Liver (tissue), 9 donors: ENCODE results near the gene IL20. TPM values are rescaled to one million over a fixed set of nuclear protein-coding genes. Genes with fewer than 3 reads are reported as not detected.

Experiments
- DNase-seq: peaks from one replicate; pipeline ENCODE4 v3.0.0-alpha.2; 2017; ENCODE audit warnings: low spot score
- H3K27ac ChIP-seq, 2 donors: one replicate each; pipeline ENCODE4 v1.7.0; 2013; ENCODE audit warnings: inconsistent platforms in 2 of 2, low read length in 2 of 2, control low read depth in 1 of 2, low read depth in 1 of 2, mild to moderate bottlenecking in 1 of 2
- H3K27me3 ChIP-seq, 4 donors: one replicate each; pipeline versions ENCODE4 v1.6.1 to v1.7.0; 2013; ENCODE audit warnings: low read length in 3 of 4, inconsistent platforms in 1 of 4, mild to moderate bottlenecking in 1 of 4, moderate library complexity in 1 of 4; ENCODE audit not compliant: control insufficient read depth in 4 of 4, insufficient read depth in 4 of 4
- H3K36me3 ChIP-seq, 4 donors: one replicate each; pipeline versions ENCODE4 v1.6.1 to v1.7.0; 2013; ENCODE audit warnings: low read length in 3 of 4, mild to moderate bottlenecking in 3 of 4, low read depth in 1 of 4, moderate library complexity in 1 of 4; ENCODE audit not compliant: control insufficient read depth in 4 of 4, insufficient read depth in 3 of 4
- H3K4me1 ChIP-seq, 4 donors: one replicate each; pipeline versions ENCODE4 v1.6.1 to v1.7.0; 2013; ENCODE audit warnings: low read length in 3 of 4, mild to moderate bottlenecking in 3 of 4, moderate library complexity in 1 of 4; ENCODE audit not compliant: control insufficient read depth in 4 of 4, insufficient read depth in 4 of 4
- H3K4me3 ChIP-seq, 3 donors: one replicate each; pipeline versions ENCODE4 v1.6.1 to v1.7.0; 2013; ENCODE audit warnings: low read length in 3 of 3, control low read depth in 1 of 3, low read depth in 1 of 3, mild to moderate bottlenecking in 1 of 3
- H3K9ac ChIP-seq, 2 donors: one replicate each; pipeline ENCODE4 v1.7.0; 2013; ENCODE audit warnings: low read length in 2 of 2, mild to moderate bottlenecking in 2 of 2, moderate library complexity in 2 of 2, control low read depth in 1 of 2, low read depth in 1 of 2
- H3K9me3 ChIP-seq, 4 donors: one replicate each; pipeline versions ENCODE4 v1.6.1 to v1.7.0; 2013; ENCODE audit warnings: low read length in 3 of 4; ENCODE audit not compliant: control insufficient read depth in 4 of 4
- CTCF ChIP-seq: fragments of 150-350 bp; IDR thresholded peaks from 2 replicates; pipeline ENCODE4 v1.5.1; 2017; ENCODE audit warnings: improper control_type of control experiment, low read depth, low read length; ENCODE audit not compliant: missing input control
- EGR1 ChIP-seq, 2 donors: IDR thresholded peaks; 2 replicates each; pipeline ENCODE4 v1.6.1; 2016 to 2018; ENCODE audit warnings: antibody characterized with exemption in 2 of 2, low read depth in 2 of 2
- FOXA1 ChIP-seq: IDR thresholded peaks from 2 replicates; pipeline ENCODE4 v1.6.1; 2016; ENCODE audit warnings: antibody characterized with exemption
- FOXA2 ChIP-seq: IDR thresholded peaks from 2 replicates; pipeline ENCODE4 v1.6.1; 2016; ENCODE audit warnings: antibody characterized with exemption
- GABPA ChIP-seq, 2 donors: IDR thresholded peaks in 1 of 2; conservative IDR thresholded peaks in 1 of 2; 2 replicates each; pipeline ENCODE4 v1.6.1; 2016; ENCODE audit warnings: antibody characterized with exemption in 2 of 2, mild to moderate bottlenecking in 1 of 2, moderate library complexity in 1 of 2
- HNF4A ChIP-seq, 2 donors: conservative IDR thresholded peaks; 2 replicates each; pipeline ENCODE4 v1.6.1; 2016; ENCODE audit warnings: antibody characterized with exemption in 2 of 2, mild to moderate bottlenecking in 2 of 2
- HNF4G ChIP-seq: IDR thresholded peaks from 2 replicates; pipeline ENCODE4 v1.6.1; 2016; ENCODE audit warnings: antibody characterized with exemption
- JUND ChIP-seq, 2 donors: IDR thresholded peaks; 2 replicates each; pipeline ENCODE4 v1.6.1; 2016; ENCODE audit warnings: antibody characterized with exemption in 2 of 2
- YY1 ChIP-seq: IDR thresholded peaks from 2 replicates; pipeline ENCODE4 v1.6.1; 2016; ENCODE audit warnings: antibody characterized with exemption, mild to moderate bottlenecking
- WGBS: extraction: QIAGEN DNeasy Blood & Tissue Kit; methylation state at CpG from one replicate; pipeline ENCODE4 v1.1.7; 2013; 5-methylcytosine and 5-hydroxymethylcytosine counted together
- polyA plus RNA-seq, 2 donors: library from polyadenylated mRNA; stranded (reverse) in 1 of 2; unstranded in 1 of 2; fragments of 200-250 nt in 1 of 2; fragments of >200 nt in 1 of 2; fragmentation: Nextera tagmentation in 1 of 2; extraction: Ambion mirVana in 1 of 2; gene quantifications; one replicate each; pipeline versions ENCODE4 v1.2.1 to v1.2.3, GENCODE V29; 2013 to 2015
- total RNA-seq, 2 donors: library from RNA; depleted of rRNA; stranded (reverse); fragments of >200 nt; gene quantifications; one replicate each; pipeline ENCODE4 v1.2.3, GENCODE V29; 2014
- TF ChIP-seq, protein P1 (sequence below): IDR thresholded peaks from 2 replicates; pipeline ENCODE4 v1.6.1; 2016; ENCODE audit warnings: antibody characterized with exemption
- TF ChIP-seq, protein P2 (sequence below): IDR thresholded peaks from 2 replicates; pipeline ENCODE4 v1.6.1; 2016; ENCODE audit warnings: antibody characterized with exemption
- TF ChIP-seq, protein P3 (sequence below): IDR thresholded peaks from 2 replicates; pipeline ENCODE4 v1.6.1; 2016; ENCODE audit warnings: antibody characterized with exemption, mild to moderate bottlenecking
- TF ChIP-seq, protein P4 (sequence below): IDR thresholded peaks from 2 replicates; pipeline ENCODE4 v1.6.1; 2016; ENCODE audit warnings: antibody characterized with exemption
- donor health status: healthy.
- donor health status: healthy.
- donor health status: healthy.
- donor health status: healthy.
- donor health status: healthy.

The IL20 gene
- total and polyA plus RNA-seq, 4 donors: 0.17 TPM; not detected in 3

GRCh38 chr1:206903687-206904086 is 38.3 kb downstream of the IL20 start:
- no peak overlapping the region for H3K9ac ChIP-seq
- H3K27ac ChIP-seq: no peak overlapping the region
- TF ChIP-seq GABPA (IDR thresholded peaks at IDR 0.05 in 1 of 2, conservative IDR thresholded peaks at IDR 0.05 in 1 of 2) (no peak), HNF4A (conservative IDR thresholded peaks at IDR 0.05) (no peak), FOXA2 (no peak), HNF4G (no peak), YY1 (no peak), CTCF (no peak), JUND (IDR thresholded peaks at IDR 0.05) (no peak), EGR1 (IDR thresholded peaks at IDR 0.05; ENCODE audit: low read depth in 2 of 2) (no peak), FOXA1 (no peak)
- TF ChIP-seq, protein P1, sequence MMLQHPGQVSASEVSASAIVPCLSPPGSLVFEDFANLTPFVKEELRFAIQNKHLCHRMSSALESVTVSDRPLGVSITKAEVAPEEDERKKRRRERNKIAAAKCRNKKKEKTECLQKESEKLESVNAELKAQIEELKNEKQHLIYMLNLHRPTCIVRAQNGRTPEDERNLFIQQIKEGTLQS: no peak
- TF ChIP-seq, protein P2, sequence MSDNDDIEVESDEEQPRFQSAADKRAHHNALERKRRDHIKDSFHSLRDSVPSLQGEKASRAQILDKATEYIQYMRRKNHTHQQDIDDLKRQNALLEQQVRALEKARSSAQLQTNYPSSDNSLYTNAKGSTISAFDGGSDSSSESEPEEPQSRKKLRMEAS: no peak
- TF ChIP-seq, protein P3, sequence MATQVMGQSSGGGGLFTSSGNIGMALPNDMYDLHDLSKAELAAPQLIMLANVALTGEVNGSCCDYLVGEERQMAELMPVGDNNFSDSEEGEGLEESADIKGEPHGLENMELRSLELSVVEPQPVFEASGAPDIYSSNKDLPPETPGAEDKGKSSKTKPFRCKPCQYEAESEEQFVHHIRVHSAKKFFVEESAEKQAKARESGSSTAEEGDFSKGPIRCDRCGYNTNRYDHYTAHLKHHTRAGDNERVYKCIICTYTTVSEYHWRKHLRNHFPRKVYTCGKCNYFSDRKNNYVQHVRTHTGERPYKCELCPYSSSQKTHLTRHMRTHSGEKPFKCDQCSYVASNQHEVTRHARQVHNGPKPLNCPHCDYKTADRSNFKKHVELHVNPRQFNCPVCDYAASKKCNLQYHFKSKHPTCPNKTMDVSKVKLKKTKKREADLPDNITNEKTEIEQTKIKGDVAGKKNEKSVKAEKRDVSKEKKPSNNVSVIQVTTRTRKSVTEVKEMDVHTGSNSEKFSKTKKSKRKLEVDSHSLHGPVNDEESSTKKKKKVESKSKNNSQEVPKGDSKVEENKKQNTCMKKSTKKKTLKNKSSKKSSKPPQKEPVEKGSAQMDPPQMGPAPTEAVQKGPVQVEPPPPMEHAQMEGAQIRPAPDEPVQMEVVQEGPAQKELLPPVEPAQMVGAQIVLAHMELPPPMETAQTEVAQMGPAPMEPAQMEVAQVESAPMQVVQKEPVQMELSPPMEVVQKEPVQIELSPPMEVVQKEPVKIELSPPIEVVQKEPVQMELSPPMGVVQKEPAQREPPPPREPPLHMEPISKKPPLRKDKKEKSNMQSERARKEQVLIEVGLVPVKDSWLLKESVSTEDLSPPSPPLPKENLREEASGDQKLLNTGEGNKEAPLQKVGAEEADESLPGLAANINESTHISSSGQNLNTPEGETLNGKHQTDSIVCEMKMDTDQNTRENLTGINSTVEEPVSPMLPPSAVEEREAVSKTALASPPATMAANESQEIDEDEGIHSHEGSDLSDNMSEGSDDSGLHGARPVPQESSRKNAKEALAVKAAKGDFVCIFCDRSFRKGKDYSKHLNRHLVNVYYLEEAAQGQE: no peak
- TF ChIP-seq, protein P4, sequence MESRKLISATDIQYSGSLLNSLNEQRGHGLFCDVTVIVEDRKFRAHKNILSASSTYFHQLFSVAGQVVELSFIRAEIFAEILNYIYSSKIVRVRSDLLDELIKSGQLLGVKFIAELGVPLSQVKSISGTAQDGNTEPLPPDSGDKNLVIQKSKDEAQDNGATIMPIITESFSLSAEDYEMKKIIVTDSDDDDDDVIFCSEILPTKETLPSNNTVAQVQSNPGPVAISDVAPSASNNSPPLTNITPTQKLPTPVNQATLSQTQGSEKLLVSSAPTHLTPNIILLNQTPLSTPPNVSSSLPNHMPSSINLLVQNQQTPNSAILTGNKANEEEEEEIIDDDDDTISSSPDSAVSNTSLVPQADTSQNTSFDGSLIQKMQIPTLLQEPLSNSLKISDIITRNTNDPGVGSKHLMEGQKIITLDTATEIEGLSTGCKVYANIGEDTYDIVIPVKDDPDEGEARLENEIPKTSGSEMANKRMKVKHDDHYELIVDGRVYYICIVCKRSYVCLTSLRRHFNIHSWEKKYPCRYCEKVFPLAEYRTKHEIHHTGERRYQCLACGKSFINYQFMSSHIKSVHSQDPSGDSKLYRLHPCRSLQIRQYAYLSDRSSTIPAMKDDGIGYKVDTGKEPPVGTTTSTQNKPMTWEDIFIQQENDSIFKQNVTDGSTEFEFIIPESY: no peak
- H3K27me3 ChIP-seq: no peaks in the 10 kb centered on the region
- WGBS: 79% methylated on average over 2 of the region's 2 CpGs
- H3K9me3 ChIP-seq: no peaks in the 10 kb centered on the region
- no peak for DNase-seq
- no peaks in the 10 kb centered on the region for H3K36me3 ChIP-seq
- peaks cover 0 to 4% (median 2%) of the 10 kb centered on the region in 4 donors for H3K4me1 ChIP-seq
- no peak overlapping the region for H3K4me3 ChIP-seq

- H3K4me3 ChIP-seq: no peak overlapping the region
- H3K4me1 ChIP-seq: peaks cover 0 to 9% (median 5%) of the 10 kb centered on the region in 4 donors
- no peak overlapping the region for H3K27ac ChIP-seq
- no peaks in the 10 kb centered on the region for H3K27me3 ChIP-seq
- TF ChIP-seq, protein P1: no peak
- H3K9ac ChIP-seq: no peak overlapping the region
- H3K36me3 ChIP-seq: no peaks in the 10 kb centered on the region
- H3K9me3 ChIP-seq: no peaks in the 10 kb centered on the region
- no peak for DNase-seq
- 81% methylated on average over 10 of the region's 10 CpGs for WGBS
These were observed 39.2 kb downstream of the IL20 start for GRCh38 chr1:206904423-206905142.
